DMS 273 (cell line): ENCODE data around the gene MYO18B.

Experiments
- DNase-seq: peaks from one replicate; lab custom pipeline; 2025; ENCODE audit not compliant: unreplicated experiment; lab: John Stamatoyannopoulos, UW

MYO18B gene

DNA sequence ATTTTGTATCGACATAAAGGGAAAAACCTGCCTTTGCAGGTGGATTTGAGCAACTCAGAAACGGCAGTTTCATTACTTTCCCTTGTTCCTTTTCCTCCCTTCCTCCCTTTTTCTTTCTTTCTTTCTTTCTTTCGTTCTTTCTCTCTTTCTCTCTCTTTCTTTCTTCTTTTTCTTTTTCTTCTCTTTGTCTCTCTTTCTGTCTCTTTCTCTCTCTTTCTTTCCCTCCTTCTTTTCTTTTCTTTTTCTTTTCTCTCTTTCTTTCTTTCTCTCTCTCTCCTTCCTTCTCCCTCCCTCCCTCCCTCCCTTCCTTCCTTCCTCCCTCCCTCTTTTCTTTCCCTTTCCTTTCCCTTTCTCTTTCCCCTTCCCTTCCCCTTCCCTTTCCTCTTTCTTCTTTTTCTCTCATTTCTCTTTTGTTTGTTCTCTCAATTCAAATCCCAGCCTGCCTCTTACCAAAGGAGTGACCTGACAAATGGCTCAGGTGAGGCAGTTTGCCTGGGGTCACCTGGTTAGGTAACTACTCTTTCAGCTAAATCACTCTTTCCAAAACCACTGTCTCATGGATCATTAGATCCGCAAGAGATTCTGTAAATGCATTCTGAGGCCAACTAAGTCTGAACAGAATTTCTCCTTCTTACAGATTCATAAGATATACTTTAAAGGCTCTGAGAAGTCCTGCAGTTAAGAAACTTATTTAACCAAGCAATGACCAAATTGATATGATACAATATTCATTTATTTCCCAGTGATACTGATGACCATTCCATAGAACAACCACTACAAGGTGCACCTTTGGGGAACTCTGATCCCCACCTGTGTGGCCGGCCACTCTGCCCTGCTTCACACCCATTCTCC is 75.3 kb downstream of the MYO18B start:
- DNase-seq, result no peak

- peak; percentile 6 for DNase-seq
Observed at GRCh38 chr22:25818541-25818940, 76.6 kb downstream of the MYO18B start.

- DNase-seq, result no peak
Observed at GRCh38 chr22:25822344-25822743, 80.4 kb downstream of the MYO18B start.

GRCh38 chr22:25823276-25823675 is 81.3 kb downstream of the MYO18B start:
- no peak for DNase-seq

DNA sequence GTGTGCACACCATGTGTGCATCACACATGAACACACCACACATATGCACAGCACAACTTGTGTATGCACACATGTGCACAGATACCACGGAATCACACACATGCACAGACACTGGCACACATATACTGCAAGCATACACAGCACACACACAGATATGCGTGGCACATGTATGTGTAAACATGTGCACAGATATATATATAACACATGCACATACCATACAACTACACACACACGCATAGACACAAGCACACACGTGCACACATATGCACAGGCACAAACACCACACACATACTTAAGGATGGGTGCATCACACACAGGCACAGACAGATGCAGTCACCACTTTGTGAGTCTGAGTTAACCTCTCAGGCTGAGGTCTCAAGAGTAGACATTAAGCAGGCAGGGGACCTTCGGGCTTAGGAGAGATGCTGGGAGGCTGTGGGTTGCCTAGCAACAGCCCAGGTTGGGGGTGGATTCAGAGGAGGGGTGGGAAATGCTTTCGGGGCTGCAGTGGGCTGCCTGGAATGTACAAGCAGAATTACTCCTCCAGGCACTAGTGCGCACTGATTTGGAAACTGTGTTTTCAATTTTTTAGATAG is 82.9 kb downstream of the MYO18B start:
- DNase-seq, result peak; percentile 3

- peak; percentile 7 for DNase-seq
Observed at GRCh38 chr22:25827415-25827814, 85.4 kb downstream of the MYO18B start.

DNA sequence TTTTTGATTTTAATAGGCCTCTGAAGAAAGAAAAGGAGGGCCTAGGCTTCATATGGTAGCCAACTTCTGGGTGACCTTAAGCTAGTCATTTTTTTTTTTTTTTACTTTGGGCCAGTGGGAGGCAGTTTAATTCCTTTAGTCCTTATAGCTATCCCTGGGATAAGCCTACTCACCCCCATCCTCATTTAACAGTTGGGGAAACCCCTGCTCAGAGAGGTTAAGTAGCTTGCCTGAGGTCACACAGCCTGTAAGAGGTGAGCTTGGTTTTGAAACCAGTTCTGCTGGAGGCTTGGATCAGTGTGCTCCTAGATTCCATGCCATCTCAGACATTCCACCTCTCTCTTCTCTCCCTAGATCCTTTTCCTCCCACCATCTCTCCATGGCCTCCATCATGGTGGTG is 86.4 kb downstream of the MYO18B start:
- no peak for DNase-seq

DNA sequence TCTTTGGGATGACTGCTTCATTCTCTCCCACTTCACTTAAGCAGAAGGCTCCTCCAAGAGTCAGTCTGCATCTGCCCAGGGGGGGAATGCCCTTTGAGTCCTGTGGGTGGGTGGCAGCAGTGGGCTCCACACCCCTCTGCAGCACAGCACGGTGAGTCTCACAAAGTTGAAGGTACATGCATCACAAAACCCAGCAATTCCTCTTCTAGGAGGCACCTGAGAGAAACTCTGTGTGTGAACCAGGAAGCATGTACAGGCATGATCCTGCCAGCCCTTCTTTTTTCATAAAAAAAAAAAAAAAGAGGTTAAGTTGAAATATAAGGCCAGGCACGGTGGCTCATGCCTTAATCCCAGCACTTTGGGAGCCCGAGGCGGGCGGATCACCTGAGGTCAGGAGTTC is 87.2 kb downstream of the MYO18B start:
- DNase-seq, result no peak

DNA sequence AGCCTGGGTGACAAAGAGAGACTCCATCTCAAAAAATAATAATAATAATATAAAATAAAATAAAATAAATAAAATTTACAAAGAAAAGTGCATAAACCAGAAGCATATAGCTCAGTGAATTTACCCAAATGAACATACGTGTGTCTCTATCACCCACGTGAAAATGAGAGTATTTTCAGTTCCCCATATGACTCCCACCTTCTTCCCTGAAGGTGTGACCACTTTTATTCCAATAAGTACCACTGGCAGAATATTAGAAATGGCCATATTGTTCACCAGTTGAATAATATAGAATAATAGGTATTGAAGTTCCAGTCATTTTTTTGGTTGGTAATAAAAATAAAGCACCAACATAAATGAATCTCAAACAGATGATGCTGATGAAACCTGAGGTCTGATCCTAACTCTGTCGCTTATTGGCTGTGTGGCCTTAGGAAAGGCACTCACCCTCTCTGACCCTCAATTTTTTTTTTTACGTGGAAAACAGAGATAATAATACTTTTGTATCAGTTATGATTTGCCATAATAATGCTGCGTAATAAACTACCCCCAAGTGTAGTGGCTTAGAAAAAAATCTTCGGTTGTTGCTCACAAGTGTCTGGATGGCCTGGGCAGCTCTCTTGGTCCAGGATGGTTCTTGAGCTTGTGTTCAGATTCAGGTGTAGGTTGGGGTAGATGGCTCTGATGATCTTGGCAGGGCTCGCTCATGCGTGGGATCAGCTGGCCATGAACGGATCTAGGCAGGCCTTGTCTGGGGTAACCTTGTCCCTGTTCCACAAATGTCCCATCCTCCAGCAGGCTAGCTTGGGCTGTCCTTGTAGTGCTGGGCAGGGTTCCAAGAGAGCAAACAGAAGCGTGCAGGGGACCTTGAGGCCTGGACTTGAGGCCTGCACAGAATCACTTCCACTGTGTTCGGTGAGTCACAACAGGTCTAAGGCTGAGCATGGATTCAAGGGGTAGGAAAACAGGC is 88.1 kb downstream of the MYO18B start:
- no peak for DNase-seq

- no peak for DNase-seq
Observed at GRCh38 chr22:25833091-25833490, 91.1 kb downstream of the MYO18B start.

DNA sequence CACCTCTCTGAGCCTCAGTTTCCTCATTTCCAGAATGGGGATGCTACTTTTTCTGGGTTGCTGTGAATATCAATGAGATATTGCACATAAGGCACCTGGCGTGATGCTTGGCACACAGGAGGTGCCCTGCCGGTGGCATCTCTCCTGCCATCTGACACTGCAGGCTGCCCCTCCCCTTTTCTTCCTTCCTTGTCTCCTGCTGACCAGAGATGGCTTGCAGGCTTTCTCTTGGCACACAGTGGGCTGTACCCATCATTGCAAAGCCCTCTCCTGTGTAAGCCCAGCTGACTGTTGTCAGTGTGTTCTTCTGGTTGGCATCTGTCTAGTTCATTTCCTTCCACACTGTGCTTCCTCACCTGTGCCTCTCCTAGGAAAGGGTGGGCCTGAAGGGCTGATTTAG is 91.7 kb downstream of the MYO18B start:
- DNase-seq, result no peak

- no peak for DNase-seq
Observed at GRCh38 chr22:25834490-25834889, 92.5 kb downstream of the MYO18B start.

GRCh38 chr22:25835348-25835747 is 93.4 kb downstream of the MYO18B start:
- DNase-seq, result no peak

GRCh38 chr22:25837288-25837900 is 95.4 kb downstream of the MYO18B start:
- DNase-seq, result no peak

GRCh38 chr22:25838960-25839741 is 97.2 kb downstream of the MYO18B start:
- no peak for DNase-seq

- DNase-seq, result no peak
Observed at GRCh38 chr22:25839755-25840154, 97.8 kb downstream of the MYO18B start.

- no peak for DNase-seq
Observed at GRCh38 chr22:25840167-25840566, 98.2 kb downstream of the MYO18B start.

DNA sequence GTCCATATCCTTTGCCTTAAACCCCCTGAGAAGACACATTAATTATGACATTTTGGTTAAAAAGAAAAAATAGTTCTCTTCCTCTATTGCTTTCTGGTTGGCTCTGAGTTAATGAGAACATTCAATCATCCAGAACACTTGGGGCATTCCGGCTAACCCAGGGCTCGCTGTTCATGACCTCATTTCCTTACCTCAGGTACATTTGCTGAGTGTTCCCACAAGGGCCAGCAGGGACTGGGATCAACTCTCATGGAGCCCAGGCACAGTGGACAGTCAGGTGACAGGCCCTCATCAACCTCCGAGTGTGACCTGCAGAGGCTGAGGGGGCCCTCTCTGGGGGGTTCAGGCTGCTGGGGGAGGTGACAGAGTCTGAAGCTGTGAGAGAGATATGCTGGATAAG is 98.9 kb downstream of the MYO18B start:
- DNase-seq, result no peak

GRCh38 chr22:25841775-25842174 is 99.8 kb downstream of the MYO18B start:
- DNase-seq, result no peak

DNA sequence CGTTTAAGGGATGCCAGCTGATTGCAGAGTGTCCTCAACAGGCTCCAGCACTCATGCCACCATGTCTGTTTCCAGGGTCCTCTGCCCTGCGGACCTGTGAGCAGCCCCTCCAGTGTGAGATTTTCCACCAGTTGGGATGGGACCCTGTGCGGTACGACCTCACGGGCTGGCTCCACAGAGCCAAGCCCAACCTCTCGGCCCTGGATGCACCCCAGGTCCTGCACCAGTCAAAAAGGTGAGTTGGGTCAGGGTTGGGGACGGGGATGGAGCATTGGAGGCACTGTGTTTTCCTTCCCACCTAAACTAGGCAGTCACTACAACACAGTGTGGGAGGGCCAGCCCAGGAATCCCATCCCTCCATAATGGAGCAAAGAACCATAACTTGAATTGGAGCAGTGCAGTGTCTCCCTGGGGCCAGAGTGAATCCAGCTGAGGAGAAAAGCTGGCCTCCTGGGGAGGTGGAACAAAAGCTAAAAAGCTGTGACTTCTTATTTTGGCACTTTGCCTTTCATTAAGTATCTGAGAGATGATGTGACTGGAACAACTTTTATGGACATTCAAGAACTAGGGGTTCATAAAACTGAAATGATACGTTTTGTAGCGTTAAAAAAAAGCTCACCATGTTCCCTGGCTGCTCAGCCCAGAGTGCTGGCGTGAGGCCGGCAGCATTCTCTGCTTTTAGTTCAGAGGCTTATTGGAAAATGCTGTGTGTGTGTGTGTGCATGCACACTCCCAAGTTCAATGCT is 101.8 kb downstream of the MYO18B start:
- DNase-seq, result no peak
